H9 (cell line): ENCODE measurements around the gene IP6K3. TPM values are rescaled to one million over a fixed set of nuclear protein-coding genes. Genes with fewer than 3 reads are reported as not detected.

ENCODE experiments used
- DNase-seq: peaks from one replicate; pipeline ENCODE4 v3.0.0-alpha.2; 2017
- H2AFZ ChIP-seq: one replicate; pipeline ENCODE4 v1.6.1; 2013; ENCODE audit warnings: mild to moderate bottlenecking, low read length, control low read depth, moderate library complexity
- H2AK5ac ChIP-seq: 2 replicates; pipeline ENCODE4 v1.6.1; 2013; ENCODE audit warnings: low read length, control low read depth, mixed read lengths; ENCODE audit not compliant: insufficient read length
- H2BK120ac ChIP-seq: one replicate; pipeline ENCODE4 v1.6.1; 2013; ENCODE audit warnings: low read depth, mild to moderate bottlenecking, low read length, control low read depth, inconsistent platforms; ENCODE audit not compliant: poor library complexity, severe bottlenecking
- H2BK12ac ChIP-seq: 2 replicates; pipeline ENCODE4 v1.6.1; 2013; ENCODE audit warnings: low read length, control low read depth, mixed read lengths, low read depth; ENCODE audit not compliant: insufficient read length
- H2BK15ac ChIP-seq: 2 replicates; pipeline ENCODE4 v1.6.1; 2013; ENCODE audit warnings: low read depth, low read length, control low read depth
- H2BK20ac ChIP-seq: one replicate; pipeline ENCODE4 v1.6.1; 2013; ENCODE audit warnings: low read depth, mild to moderate bottlenecking, low read length, control low read depth, inconsistent platforms; ENCODE audit not compliant: poor library complexity, severe bottlenecking
- H2BK5ac ChIP-seq: 2 replicates; pipeline ENCODE4 v1.6.1; 2013; ENCODE audit warnings: low read length, control low read depth, mixed read lengths; ENCODE audit not compliant: insufficient read length
- H3K14ac ChIP-seq: 2 replicates; pipeline ENCODE4 v1.6.1; 2013; ENCODE audit warnings: low read length, control low read depth; ENCODE audit not compliant: insufficient read depth
- H3K18ac ChIP-seq: 2 replicates; pipeline ENCODE4 v1.6.1; 2013; ENCODE audit warnings: low read depth, mild to moderate bottlenecking, mixed read lengths, low read length, control low read depth; ENCODE audit not compliant: insufficient read length
- H3K23ac ChIP-seq: 2 replicates; pipeline ENCODE4 v1.6.1; 2013; ENCODE audit warnings: low read length, control low read depth, mixed read lengths, low read depth; ENCODE audit not compliant: insufficient read length
- H3K23me2 ChIP-seq: 2 replicates; pipeline ENCODE4 v1.6.1; 2013; ENCODE audit warnings: low read depth, mild to moderate bottlenecking, mixed read lengths, low read length, control low read depth; ENCODE audit not compliant: insufficient read length, poor library complexity, severe bottlenecking
- H3K27ac ChIP-seq: 2 replicates; pipeline ENCODE4 v1.5.1; 2013; ENCODE audit warnings: low read length, control low read depth, mixed read lengths, low read depth; ENCODE audit not compliant: insufficient read length
- H3K27me3 ChIP-seq: 2 replicates; pipeline ENCODE4 v1.6.1; 2013; ENCODE audit warnings: low read length, control low read depth, inconsistent platforms; ENCODE audit not compliant: insufficient read depth
- H3K4ac ChIP-seq: 2 replicates; pipeline ENCODE4 v1.6.1; 2013; ENCODE audit warnings: low read depth, mild to moderate bottlenecking, control low read depth, inconsistent platforms, low read length, moderate library complexity
- H3K4me1 ChIP-seq: 2 replicates; pipeline ENCODE4 v1.6.1; 2013; ENCODE audit warnings: low read length, control low read depth, inconsistent platforms; ENCODE audit not compliant: insufficient read depth
- H3K4me2 ChIP-seq: 2 replicates; pipeline ENCODE4 v1.6.1; 2013; ENCODE audit warnings: low read length, control low read depth, mixed read lengths; ENCODE audit not compliant: insufficient read length, insufficient read depth
- H3K56ac ChIP-seq: 2 replicates; pipeline ENCODE4 v1.6.1; 2013; ENCODE audit warnings: low read depth, mild to moderate bottlenecking, mixed read lengths, low read length, control low read depth; ENCODE audit not compliant: insufficient read length
- H3K79me1 ChIP-seq: 2 replicates; pipeline ENCODE4 v1.6.1; 2013; ENCODE audit warnings: low read depth, mild to moderate bottlenecking, moderate library complexity, low read length, control low read depth, inconsistent platforms; ENCODE audit not compliant: insufficient read depth, poor library complexity, severe bottlenecking
- H3K79me2 ChIP-seq: 2 replicates; pipeline ENCODE4 v1.6.1; 2013; ENCODE audit warnings: low read length, control low read depth, inconsistent platforms; ENCODE audit not compliant: insufficient read depth
- H3K9ac ChIP-seq: 2 replicates; pipeline ENCODE4 v1.6.1; 2013; ENCODE audit warnings: low read length, control low read depth, mixed read lengths; ENCODE audit not compliant: insufficient read length; ENCODE audit errors: extremely low read depth
- H3K9me3 ChIP-seq: one replicate; pipeline ENCODE4 v1.6.1; 2013; ENCODE audit warnings: low read depth, low read length, inconsistent platforms; ENCODE audit not compliant: control insufficient read depth
- H3T11ph ChIP-seq: one replicate; pipeline ENCODE4 v1.6.1; 2013; ENCODE audit warnings: mild to moderate bottlenecking, low read length, control low read depth, inconsistent platforms
- H4K20me1 ChIP-seq: one replicate; pipeline ENCODE4 v1.6.1; 2013; ENCODE audit not compliant: control insufficient read depth, insufficient read length, insufficient read depth
- H4K5ac ChIP-seq: 2 replicates; pipeline ENCODE4 v1.6.1; 2013; ENCODE audit warnings: low read depth, mild to moderate bottlenecking, mixed read lengths, low read length, control low read depth; ENCODE audit not compliant: insufficient read length
- H4K8ac ChIP-seq: replicated peaks from 2 replicates; pipeline ENCODE4 v1.6.1; 2013; ENCODE audit warnings: low read length, control low read depth, mixed read lengths, low read depth; ENCODE audit not compliant: insufficient read length
- H4K91ac ChIP-seq: 2 replicates; pipeline ENCODE4 v1.6.1; 2013; ENCODE audit warnings: low read depth, mild to moderate bottlenecking, moderate library complexity, mixed read lengths, low read length, control low read depth; ENCODE audit not compliant: insufficient read length
- H3K27ac Mint-ChIP-seq, 3 experiments: 2 replicates in 2 of 3; 3 replicates in 1 of 3; pipeline ENCODE4 v1.8.0; 2020 to 2021; ENCODE audit warnings: mixed read lengths in 3 of 3, mild to moderate bottlenecking in 1 of 3, moderate library complexity in 1 of 3
- H3K27me3 Mint-ChIP-seq: 2 replicates; pipeline ENCODE4 v1.8.0; 2021; ENCODE audit warnings: low read depth, mild to moderate bottlenecking, moderate library complexity, mixed read lengths
- H3K36me3 Mint-ChIP-seq, 3 experiments: 2 replicates in 2 of 3; 3 replicates in 1 of 3; pipeline ENCODE4 v1.8.0; 2020 to 2021; ENCODE audit warnings: low read depth in 3 of 3, mixed read lengths in 3 of 3; ENCODE audit not compliant: insufficient read depth in 1 of 3
- H3K4me1 Mint-ChIP-seq, 2 experiments: 2 replicates each; pipeline ENCODE4 v1.8.0; 2020; ENCODE audit warnings: mixed read lengths in 2 of 2
- H3K4me3 Mint-ChIP-seq, 2 experiments: 2 replicates in 1 of 2; 3 replicates in 1 of 2; pipeline ENCODE4 v1.8.0; 2020 to 2021; ENCODE audit warnings: mild to moderate bottlenecking in 2 of 2, mixed read lengths in 2 of 2, moderate library complexity in 1 of 2
- H3K9me3 Mint-ChIP-seq, 2 experiments: 2 replicates in 1 of 2; 3 replicates in 1 of 2; pipeline ENCODE4 v1.8.0; 2020; ENCODE audit warnings: mild to moderate bottlenecking in 2 of 2, mixed read lengths in 2 of 2, moderate library complexity in 1 of 2
- CTCF ChIP-seq: fragments of 200-600 bp; sonication (generic); conservative IDR thresholded peaks from 3 replicates; pipeline ENCODE4 v1.8.0; 2021; ENCODE audit warnings: antibody characterized with exemption, mild to moderate bottlenecking
- WGBS: extraction: QIAGEN DNeasy Blood & Tissue Kit; methylation state at CpG from one replicate; pipeline ENCODE4 v1.1.7; 2013; ENCODE audit warnings: missing lambda C conversion rate, low lambda C conversion rate, mixed read lengths; ENCODE audit not compliant: insufficient read length; ENCODE audit errors: extremely low coverage; 5-methylcytosine and 5-hydroxymethylcytosine counted together
- total RNA-seq: library from RNA; stranded (reverse); gene quantifications from 2 replicates; pipeline ENCODE4 v1.2.1, GENCODE V29; 2021

Gene IP6K3
- total RNA-seq, 1 experiment from 2014 or later: 0.46 TPM

GRCh38 chr6:33740204-33740608 is 6.5 kb downstream of the IP6K3 start:
- no peak overlapping the region for H2BK120ac ChIP-seq
- TF ChIP-seq CTCF: no peak
- H3T11ph ChIP-seq: no peak overlapping the region
- no peak for DNase-seq
- H3K4me3 Mint-ChIP-seq: no peak overlapping the region
- H2BK20ac ChIP-seq: no peak overlapping the region
- H3K36me3 Mint-ChIP-seq: no peaks in the 10 kb centered on the region
- H3K27me3 ChIP-seq: no peaks in the 10 kb centered on the region
- H3K27ac Mint-ChIP-seq: no peak overlapping the region
- H3K27me3 Mint-ChIP-seq: peaks cover 2% of the 10 kb centered on the region
- no peak overlapping the region for H3K27ac ChIP-seq
- H3K23me2 ChIP-seq: no peaks in the 10 kb centered on the region
- no peaks in the 10 kb centered on the region for H3K9me3 Mint-ChIP-seq
- H2BK15ac ChIP-seq: no peak overlapping the region
- H3K4ac ChIP-seq: no peak overlapping the region
- peaks cover 17 to 18% of the 10 kb centered on the region in 2 experiments for H3K4me1 Mint-ChIP-seq
- no peak overlapping the region for H2BK5ac ChIP-seq
- no peak overlapping the region for H4K91ac ChIP-seq
- no peak overlapping the region; the same call in 1 of the 2 replicates for H3K14ac ChIP-seq
- H3K18ac ChIP-seq: no peak overlapping the region
- H4K8ac ChIP-seq: no peak overlapping the region
- no peak overlapping the region for H3K9ac ChIP-seq
- H3K56ac ChIP-seq: no peak overlapping the region
- WGBS: no CpG with 5 or more reads among the region's 6 CpGs
- no peak overlapping the region for H3K4me2 ChIP-seq
- no peak overlapping the region for H2BK12ac ChIP-seq
- H3K23ac ChIP-seq: no peak overlapping the region
- H2AK5ac ChIP-seq: no peak overlapping the region
- H2AFZ ChIP-seq: no peak overlapping the region
- no peaks in the 10 kb centered on the region for H3K79me1 ChIP-seq
- H4K5ac ChIP-seq: no peak overlapping the region
- H3K9me3 ChIP-seq: no peaks in the 10 kb centered on the region
- no peaks in the 10 kb centered on the region; the same call in 1 of the 2 replicates for H3K4me1 ChIP-seq
- no peaks in the 10 kb centered on the region for H4K20me1 ChIP-seq
- no peaks in the 10 kb centered on the region for H3K79me2 ChIP-seq
